ENCODE data around the gene PPP5C. TPM values are rescaled to one million over a fixed set of nuclear protein-coding genes. Genes with fewer than 3 reads are reported as not detected.
A peak's percentile ranks its signal among the peaks of the same experiment; 100 is the strongest.

Gene PPP5C
- total and polyA plus RNA-seq, 9 of the 15 experiments (the other 6 are each of a cell fraction or from before 2014, with no cell fraction given) = 1.9 to 166 (median 108) TPM

DNA sequence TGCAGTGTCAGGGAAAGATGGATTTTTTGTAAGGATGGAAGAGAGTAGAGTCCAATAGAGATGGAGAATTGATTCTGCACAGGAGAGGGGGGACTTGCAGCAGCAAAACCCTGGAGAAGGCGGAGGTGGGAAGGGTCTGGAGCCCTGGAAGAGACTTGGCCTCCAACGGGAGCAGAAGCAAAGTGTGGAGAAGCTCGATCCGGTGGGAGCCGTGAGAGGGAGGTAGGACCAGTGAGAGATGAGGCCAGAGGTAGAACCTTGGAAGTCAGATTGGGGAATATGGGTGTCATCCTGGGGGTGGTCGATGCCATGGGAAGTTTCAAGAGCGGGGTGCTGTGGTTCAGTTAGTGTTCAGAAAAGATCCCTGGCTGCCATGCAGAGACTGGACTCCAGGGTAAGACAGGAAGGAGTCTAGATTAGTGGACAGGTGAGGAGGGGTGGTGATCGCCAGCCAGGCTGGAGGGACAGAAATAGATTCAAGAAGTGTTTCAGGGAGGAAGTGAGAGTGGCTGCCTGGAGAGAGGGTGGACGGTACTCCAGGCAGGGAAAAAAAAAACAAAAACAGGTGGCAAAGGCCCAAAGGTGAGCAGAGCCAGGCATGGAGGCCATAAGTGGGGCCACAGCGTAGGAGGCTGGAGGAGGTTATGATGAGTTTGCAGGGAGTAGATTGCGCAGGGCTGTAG is 2.6 kb downstream of the PPP5C start:
- peak overlapping the region in 1 of 2 experiments; percentile 79; a peak in 1 of 4 replicates for H3K9ac ChIP-seq (ENCODE audit: insufficient read depth in 1 of 2, low read depth in 2 of 2, low read length in 2 of 2)
- in situ Hi-C loops (cut with MboI) (no loop called here), intact Hi-C loops (cut with micrococcal nuclease) (no loop called here)
- DNase-seq (ENCODE audit: extremely low read depth in 1 of 4, low spot score in 3 of 4) (peak in 1 of 4 experiments; percentile 23), ATAC-seq (no peak), FAIRE-seq (no peak)
- no peaks in the 10 kb centered on the region for H3K9me3 ChIP-seq (replicated peaks; ENCODE audit: control insufficient read depth, insufficient read depth, low read depth, low read length)
- WGBS (ENCODE audit: insufficient coverage, low coverage, missing lambda C conversion rate) = 79% methylated on average over 9 of the region's 11 CpGs
- BruUV-seq (replicated peaks) = no TSS peak
- H3K27me3 ChIP-seq (ENCODE audit: control insufficient read depth in 2 of 2, insufficient read depth in 2 of 2, low read length in 2 of 2) = no peaks in the 10 kb centered on the region
- no peak overlapping the region; the same call in 1 of the 2 replicates for H3K4me2 ChIP-seq (ENCODE audit: insufficient read depth, low read length)
- CTCF ChIA-PET (ENCODE audit: low intra/inter-chr PET ratio) = no interaction called here
- 0 out of 2 replicates have a peak, but pooled peaks have one; percentile 9 for TF ChIP-seq EGR1 (conservative IDR thresholded peaks at IDR 0.05)
- no peak for TF ChIP-seq HCFC1 (IDR thresholded peaks at IDR 0.05; ENCODE audit: low read depth, low read length)
- peak; percentile 37; the same call in 1 of the 2 replicates for TF ChIP-seq SPI1 (IDR thresholded peaks at IDR 0.05; ENCODE audit: borderline replicate concordance, low read depth, low read length)
- TF ChIP-seq, protein P1, sequence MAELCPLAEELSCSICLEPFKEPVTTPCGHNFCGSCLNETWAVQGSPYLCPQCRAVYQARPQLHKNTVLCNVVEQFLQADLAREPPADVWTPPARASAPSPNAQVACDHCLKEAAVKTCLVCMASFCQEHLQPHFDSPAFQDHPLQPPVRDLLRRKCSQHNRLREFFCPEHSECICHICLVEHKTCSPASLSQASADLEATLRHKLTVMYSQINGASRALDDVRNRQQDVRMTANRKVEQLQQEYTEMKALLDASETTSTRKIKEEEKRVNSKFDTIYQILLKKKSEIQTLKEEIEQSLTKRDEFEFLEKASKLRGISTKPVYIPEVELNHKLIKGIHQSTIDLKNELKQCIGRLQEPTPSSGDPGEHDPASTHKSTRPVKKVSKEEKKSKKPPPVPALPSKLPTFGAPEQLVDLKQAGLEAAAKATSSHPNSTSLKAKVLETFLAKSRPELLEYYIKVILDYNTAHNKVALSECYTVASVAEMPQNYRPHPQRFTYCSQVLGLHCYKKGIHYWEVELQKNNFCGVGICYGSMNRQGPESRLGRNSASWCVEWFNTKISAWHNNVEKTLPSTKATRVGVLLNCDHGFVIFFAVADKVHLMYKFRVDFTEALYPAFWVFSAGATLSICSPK (IDR thresholded peaks at IDR 0.05; ENCODE audit: borderline replicate concordance) = no peak
- H3K36me3 ChIP-seq (ENCODE audit: control insufficient read depth, insufficient read depth, low read length) = peaks cover 53% of the 10 kb centered on the region
- H2AFZ ChIP-seq (ENCODE audit: low read depth, low read length) = no peak overlapping the region
- H3K27ac ChIP-seq (ENCODE audit: extremely low read depth, low read depth, low read length) = no peak overlapping the region; the same call in 2 of the 3 replicates
- POLR2A ChIA-PET = interaction anchor here (0.6 kb wide), 1 partner anchor 62 kb away, joined by 3 read pairs; no protein-coding TSS in a partner anchor
- H4K20me1 ChIP-seq (replicated peaks; ENCODE audit: control insufficient read depth, insufficient read depth, low read length) = peaks cover 10% of the 10 kb centered on the region; the same call in 1 of the 2 replicates
- H3K9me1 ChIP-seq (ENCODE audit: control insufficient read depth, insufficient read depth, low read length) = peaks cover 3% of the 10 kb centered on the region
- H3K4me1 ChIP-seq (replicated peaks in 1 of 2; ENCODE audit: control insufficient read depth in 2 of 2, insufficient read depth in 2 of 2, low read length in 2 of 2) = peaks cover 25 to 40% of the 10 kb centered on the region in 2 experiments; a peak in 4 of 5 replicates
- no peak overlapping the region for H3K4me3 ChIP-seq
- peaks cover 60% of the 10 kb centered on the region for H3K79me2 ChIP-seq (ENCODE audit: control insufficient read depth, insufficient read depth, low read length)
